DOHH2 (cell line): ENCODE results near the gene KCNA1.

ENCODE experiments used
- H3F3A ChIP-seq: fragments of 200-600 bp; sonication (generic), shearing (Covaris generic); 2 replicates; pipeline ENCODE4 v1.6.0; 2016; ENCODE audit warnings: antibody characterized with exemption, mild to moderate bottlenecking; ENCODE audit not compliant: control insufficient read depth, insufficient read depth
- H3K27ac ChIP-seq: fragments of 200-600 bp; sonication (generic); 2 replicates; pipeline ENCODE4 v1.5.1; 2014; ENCODE audit warnings: low read depth, mild to moderate bottlenecking, low read length, moderate library complexity
- H3K27me3 ChIP-seq: fragments of 200-600 bp; sonication (generic); 2 replicates; pipeline ENCODE4 v1.6.1; 2014; ENCODE audit warnings: mild to moderate bottlenecking, low read length, mixed read lengths; ENCODE audit not compliant: control insufficient read depth
- H3K36me3 ChIP-seq: fragments of 200-600 bp; sonication (generic); 2 replicates; pipeline ENCODE4 v1.6.1; 2014; ENCODE audit warnings: mild to moderate bottlenecking, low read length, moderate library complexity, mixed read lengths; ENCODE audit not compliant: control insufficient read depth
- H3K4me1 ChIP-seq: fragments of 200-600 bp; sonication (generic); 2 replicates; pipeline ENCODE4 v1.6.1; 2014; ENCODE audit warnings: mild to moderate bottlenecking, low read length, mixed read lengths; ENCODE audit not compliant: control insufficient read depth
- H3K4me2 ChIP-seq: fragments of 200-600 bp; sonication (generic); 2 replicates; pipeline ENCODE4 v1.6.0; 2014; ENCODE audit warnings: mild to moderate bottlenecking, low read length, moderate library complexity
- H3K4me3 ChIP-seq: fragments of 200-600 bp; sonication (generic); 2 replicates; pipeline ENCODE4 v1.5.1; 2014; ENCODE audit warnings: mild to moderate bottlenecking, low read length, mixed read lengths
- H3K79me2 ChIP-seq: fragments of 200-600 bp; sonication (generic); 2 replicates; pipeline ENCODE4 v1.6.1; 2014; ENCODE audit warnings: mild to moderate bottlenecking, low read length, mixed read lengths; ENCODE audit not compliant: control insufficient read depth
- H3K9me2 ChIP-seq: fragments of 200-600 bp; sonication (generic); replicated peaks from 2 replicates; pipeline ENCODE4 v1.6.1; 2014; ENCODE audit warnings: mild to moderate bottlenecking, low read length, mixed read lengths; ENCODE audit not compliant: control insufficient read depth
- H3K9me3 ChIP-seq: fragments of 200-600 bp; sonication (generic); 2 replicates; pipeline ENCODE4 v1.6.1; 2014; ENCODE audit warnings: antibody characterized with exemption, low read length, mixed read lengths; ENCODE audit not compliant: control insufficient read depth, insufficient read depth
- H4K20me1 ChIP-seq: fragments of 200-600 bp; sonication (generic); 2 replicates; pipeline ENCODE4 v1.6.0; 2014; ENCODE audit warnings: low read depth, mild to moderate bottlenecking, antibody characterized with exemption, low read length, moderate library complexity; ENCODE audit not compliant: control insufficient read depth, insufficient read depth
- EZH2phosphoT487 ChIP-seq: fragments of 200-600 bp; sonication (generic); IDR thresholded peaks from 2 replicates; pipeline ENCODE4 v1.6.1; 2017; ENCODE audit warnings: borderline replicate concordance, mild to moderate bottlenecking, antibody characterized with exemption, low read length, moderate library complexity, mixed read lengths
- TF ChIP-seq, protein P1 (sequence below): fragments of 200-600 bp; sonication (generic); IDR thresholded peaks from one replicate; pipeline ENCODE4 v1.5.1; 2014; ENCODE audit warnings: antibody characterized with exemption, mild to moderate bottlenecking, low read depth, low read length; ENCODE audit not compliant: poor library complexity, severe bottlenecking

Gene KCNA1

DNA sequence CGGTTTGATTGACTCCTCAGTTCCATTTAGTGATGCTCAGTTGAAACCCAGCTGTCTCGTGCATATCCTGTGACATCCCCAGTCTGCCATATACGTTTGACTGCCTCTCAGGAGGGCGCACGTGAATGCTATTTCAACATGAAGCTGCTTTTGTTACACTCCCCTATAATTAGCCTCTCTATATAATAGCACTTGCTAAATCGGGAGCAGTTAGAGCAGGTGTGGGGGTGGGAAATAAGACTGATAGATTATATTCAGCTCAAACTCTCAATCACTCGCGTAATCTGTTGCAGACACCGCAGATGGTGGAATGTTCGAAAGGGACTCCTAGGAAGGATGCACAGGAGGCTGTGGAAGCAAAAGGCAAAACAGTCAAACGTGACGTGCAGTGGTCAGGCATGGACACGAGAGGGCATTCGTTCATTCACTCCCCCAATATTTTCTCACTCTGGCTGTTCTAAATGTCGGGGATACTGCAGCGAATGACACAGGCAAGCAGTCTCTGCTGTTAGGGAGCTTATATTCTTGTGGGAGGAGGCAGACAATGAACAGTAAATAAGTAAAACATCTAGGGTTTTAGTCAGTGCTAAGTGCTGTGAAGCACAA lies 29.8 kb downstream of the KCNA1 start:
- no peak overlapping the region for H3K4me2 ChIP-seq
- no peaks in the 10 kb centered on the region for H3F3A ChIP-seq
- no peaks in the 10 kb centered on the region for H3K36me3 ChIP-seq
- H3K9me3 ChIP-seq = no peaks in the 10 kb centered on the region
- TF ChIP-seq, protein P1, sequence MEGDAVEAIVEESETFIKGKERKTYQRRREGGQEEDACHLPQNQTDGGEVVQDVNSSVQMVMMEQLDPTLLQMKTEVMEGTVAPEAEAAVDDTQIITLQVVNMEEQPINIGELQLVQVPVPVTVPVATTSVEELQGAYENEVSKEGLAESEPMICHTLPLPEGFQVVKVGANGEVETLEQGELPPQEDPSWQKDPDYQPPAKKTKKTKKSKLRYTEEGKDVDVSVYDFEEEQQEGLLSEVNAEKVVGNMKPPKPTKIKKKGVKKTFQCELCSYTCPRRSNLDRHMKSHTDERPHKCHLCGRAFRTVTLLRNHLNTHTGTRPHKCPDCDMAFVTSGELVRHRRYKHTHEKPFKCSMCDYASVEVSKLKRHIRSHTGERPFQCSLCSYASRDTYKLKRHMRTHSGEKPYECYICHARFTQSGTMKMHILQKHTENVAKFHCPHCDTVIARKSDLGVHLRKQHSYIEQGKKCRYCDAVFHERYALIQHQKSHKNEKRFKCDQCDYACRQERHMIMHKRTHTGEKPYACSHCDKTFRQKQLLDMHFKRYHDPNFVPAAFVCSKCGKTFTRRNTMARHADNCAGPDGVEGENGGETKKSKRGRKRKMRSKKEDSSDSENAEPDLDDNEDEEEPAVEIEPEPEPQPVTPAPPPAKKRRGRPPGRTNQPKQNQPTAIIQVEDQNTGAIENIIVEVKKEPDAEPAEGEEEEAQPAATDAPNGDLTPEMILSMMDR = no peak
- TF ChIP-seq EZH2phosphoT487 = no peak
- no peaks in the 10 kb centered on the region for H3K9me2 ChIP-seq
- no peak overlapping the region for H3K27ac ChIP-seq
- H3K4me3 ChIP-seq = no peak overlapping the region
- no peaks in the 10 kb centered on the region for H4K20me1 ChIP-seq
- H3K79me2 ChIP-seq = no peaks in the 10 kb centered on the region
- H3K27me3 ChIP-seq = peaks cover 2% of the 10 kb centered on the region
- no peaks in the 10 kb centered on the region for H3K4me1 ChIP-seq

DNA sequence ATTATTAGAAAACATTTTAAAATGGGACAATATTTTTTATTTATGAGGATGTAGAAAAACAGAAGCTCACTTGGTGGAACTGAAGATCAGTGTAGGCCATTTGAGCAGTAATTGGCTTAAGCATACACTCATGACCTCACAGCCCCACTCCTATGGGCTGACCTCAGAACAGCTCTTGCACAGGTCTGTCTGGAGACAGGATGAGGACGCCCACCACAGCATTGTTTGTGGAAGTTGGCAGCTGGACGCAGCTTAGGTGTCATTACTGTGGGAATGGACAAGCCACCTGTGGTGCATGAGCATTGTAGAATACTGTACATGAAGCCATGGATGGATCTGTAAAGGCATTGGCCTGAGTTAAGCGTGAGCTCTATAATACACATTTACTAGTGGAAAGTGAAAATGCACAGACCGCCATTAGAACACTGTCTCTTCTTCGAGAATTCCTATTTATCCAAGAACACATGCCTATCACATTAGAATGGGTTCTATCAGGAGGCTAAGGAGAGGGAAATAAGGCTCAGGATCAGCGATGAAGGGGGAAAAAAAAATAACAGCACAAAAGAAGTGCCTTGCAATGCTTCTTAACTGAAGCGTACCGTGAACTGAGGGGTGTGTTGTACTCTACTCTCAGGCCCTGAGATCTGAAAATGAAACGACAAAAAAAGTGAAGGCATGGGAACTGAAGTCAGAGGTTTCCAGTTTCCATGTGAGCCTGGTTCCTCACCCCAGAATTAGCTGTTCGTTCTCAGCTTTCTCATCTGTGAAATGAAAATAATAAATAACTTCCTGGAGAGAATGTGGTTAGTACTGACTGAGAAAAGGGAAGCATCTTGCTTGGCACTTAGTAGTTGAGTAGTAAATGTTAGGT lies 33.6 kb downstream of the KCNA1 start:
- Histone ChIP-seq H3K79me2 (no peaks in the 10 kb centered on the region), H3K36me3 (no peaks in the 10 kb centered on the region), H3K4me3 (no peak overlapping the region), H3K4me1 (no peaks in the 10 kb centered on the region), H4K20me1 (no peaks in the 10 kb centered on the region), H3K27ac (no peak overlapping the region), H3K4me2 (no peak overlapping the region), H3K9me2 (no peaks in the 10 kb centered on the region), H3K9me3 (no peaks in the 10 kb centered on the region), H3K27me3 (peaks cover 3% of the 10 kb centered on the region), H3F3A (no peaks in the 10 kb centered on the region)
- no peak for TF ChIP-seq EZH2phosphoT487

DNA sequence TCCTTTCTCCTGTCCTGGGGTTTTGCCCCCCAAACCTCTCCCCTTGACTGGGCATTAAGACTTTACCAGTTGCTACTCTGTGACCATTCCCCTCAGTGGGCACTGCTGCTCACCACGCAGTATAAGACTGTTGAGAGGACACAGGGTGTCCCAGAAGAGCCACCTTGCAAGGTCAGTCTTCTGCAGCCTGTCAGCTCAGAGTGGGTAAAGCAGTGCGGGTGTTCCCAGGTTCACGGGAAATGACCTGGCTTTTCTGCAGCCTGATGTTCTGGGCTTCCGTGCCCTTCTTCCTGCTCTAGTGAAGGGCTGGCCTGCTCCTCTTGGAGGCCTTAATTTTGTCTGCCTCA lies 34.2 kb downstream of the KCNA1 start:
- no peak overlapping the region for H3K4me2 ChIP-seq
- H3F3A ChIP-seq = no peaks in the 10 kb centered on the region
- no peaks in the 10 kb centered on the region for H3K36me3 ChIP-seq
- H3K4me3 ChIP-seq = no peak overlapping the region
- H3K9me2 ChIP-seq = no peaks in the 10 kb centered on the region
- no peaks in the 10 kb centered on the region for H3K79me2 ChIP-seq
- H3K9me3 ChIP-seq = no peaks in the 10 kb centered on the region
- TF ChIP-seq EZH2phosphoT487 = no peak
- TF ChIP-seq, protein P1 = no peak
- no peaks in the 10 kb centered on the region for H4K20me1 ChIP-seq
- H3K4me1 ChIP-seq = no peaks in the 10 kb centered on the region
- H3K27me3 ChIP-seq = peaks cover 3% of the 10 kb centered on the region
- no peak overlapping the region for H3K27ac ChIP-seq

DNA sequence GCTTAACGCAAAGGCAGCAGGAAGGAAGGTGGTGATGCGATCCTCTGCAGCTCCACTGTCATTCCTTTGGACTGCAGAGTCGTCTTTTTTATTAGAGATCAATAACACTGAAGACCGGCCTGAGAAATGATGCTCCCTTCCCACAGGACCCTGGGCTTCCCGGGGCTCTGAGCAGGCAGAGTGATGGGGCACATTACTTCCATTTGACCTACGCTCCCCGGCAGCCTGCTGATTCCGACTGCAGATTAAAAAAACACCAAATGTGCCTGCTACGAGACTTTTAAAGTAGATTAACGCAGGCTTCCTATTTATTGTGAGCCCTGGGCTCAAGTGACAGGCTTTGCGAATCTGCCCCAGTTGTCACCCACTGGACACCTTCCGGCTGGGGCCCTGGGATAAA lies 37.5 kb downstream of the KCNA1 start:
- Histone ChIP-seq H3K9me3 (no peaks in the 10 kb centered on the region), H3K4me1 (no peaks in the 10 kb centered on the region), H3K4me2 (no peak overlapping the region), H3K79me2 (no peaks in the 10 kb centered on the region), H3K27me3 (peaks cover 6% of the 10 kb centered on the region), H3K27ac (no peak overlapping the region), H3K9me2 (no peaks in the 10 kb centered on the region), H3K4me3 (no peak overlapping the region), H4K20me1 (no peaks in the 10 kb centered on the region), H3K36me3 (no peaks in the 10 kb centered on the region), H3F3A (no peaks in the 10 kb centered on the region)
- no peak for TF ChIP-seq EZH2phosphoT487
- TF ChIP-seq, protein P1 = no peak
